GM12891 (cell line): ENCODE measurements around the gene AP2S1.

Experiments used
- PAX5 ChIP-seq: IDR thresholded peaks from 2 replicates; pipeline ENCODE4 v1.6.1; 2011; ENCODE audit warnings: low read length, moderate library complexity, mild to moderate bottlenecking; ENCODE audit not compliant: insufficient read depth, severe bottlenecking
- POLR2A ChIP-seq: IDR thresholded peaks from 2 replicates; pipeline ENCODE4 v1.6.1; 2011; ENCODE audit warnings: low read depth, low read length, control low read depth
- POLR2AphosphoS5 ChIP-seq: IDR thresholded peaks from 2 replicates; pipeline ENCODE4 v1.6.1; 2011; ENCODE audit warnings: low read depth, low read length, control low read depth
- SPI1 ChIP-seq: IDR thresholded peaks from 2 replicates; pipeline ENCODE4 v1.6.1; 2011; ENCODE audit warnings: low read depth, low read length, control low read depth
- TAF1 ChIP-seq: IDR thresholded peaks from 2 replicates; pipeline ENCODE4 v1.6.1; 2011; ENCODE audit warnings: low read depth, low read length, control low read depth

GRCh38 chr19:46860846-46861690 is 10.4 kb upstream of the AP2S1 start, which contains the start of gene ARHGAP35:
- TF ChIP-seq POLR2A (0 out of 2 replicates have a peak, but pooled peaks have one; percentile 18), TAF1 (no peak), POLR2AphosphoS5 (no peak), SPI1 (no peak), PAX5 (no peak)
